ENCODE results near the gene DICER1.

DNA sequence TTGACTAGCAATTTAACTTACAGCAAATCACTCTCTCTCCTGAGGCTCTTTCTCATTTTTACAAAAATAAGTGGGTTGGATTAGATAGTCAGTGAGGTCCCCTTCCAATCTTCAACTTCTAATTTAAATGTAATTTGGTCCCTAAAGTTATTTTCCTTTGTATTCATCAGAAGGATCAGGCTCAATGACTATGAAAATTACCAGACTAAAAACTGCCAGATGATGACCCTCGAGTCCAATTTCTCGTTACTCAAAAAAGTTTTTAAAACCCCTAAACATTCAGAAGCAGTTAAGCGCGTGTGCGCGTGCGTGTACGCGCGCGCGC, 34.7 kb downstream of the DICER1 start:
- TF ChIP-seq EZH2 (IDR thresholded peaks at IDR 0.05; ENCODE audit: borderline replicate concordance) (no peak), CTCF (IDR thresholded peaks at IDR 0.05; ENCODE audit: poor library complexity) (no peak), EZH2phosphoT487 (IDR thresholded peaks at IDR 0.05; ENCODE audit: low read depth, severe bottlenecking, unreplicated experiment) (no peak)

Data from hepatocyte (in vitro differentiated cells).